H1 (cell line): Measurements from ENCODE around the gene TRAF3IP1. TPM values are rescaled to one million over a fixed set of nuclear protein-coding genes. Genes with fewer than 3 reads are reported as not detected.

ENCODE experiments used
- CTCF ChIA-PET: fragments of 300-600 bp; sonication (Branson Sonifier 250); formaldehyde crosslinking; loops from one replicate; lab custom pipeline; 2021; ENCODE audit not compliant: partially characterized antibody; lab: Charles Lee
- POLR2A ChIA-PET: fragments of 300-600 bp; sonication (Branson Sonifier 250); formaldehyde crosslinking; loops from one replicate; lab custom pipeline; 2021; ENCODE audit warnings: inconsistent platforms; ENCODE audit not compliant: partially characterized antibody; lab: Charles Lee
- DNase-seq, 2 experiments: peaks; one replicate each; pipeline versions ENCODE4 v3.0.0 to v3.0.0-alpha.2; 2010 to 2022; ENCODE audit warnings: low spot score in 2 of 2, low read depth in 1 of 2, mixed read lengths in 1 of 2
- FAIRE-seq: peaks from 2 replicates; lab custom pipeline; 2011; peaks lifted over from hg19 to GRCh38; lab: Jason Lieb, UNC
- H2AFZ ChIP-seq: 2 replicates; pipeline ENCODE4 v1.8.1; 2012; ENCODE audit warnings: low read length, inconsistent platforms
- H2AK5ac ChIP-seq: 2 replicates; pipeline ENCODE4 v1.6.1; 2013; ENCODE audit warnings: low read depth, low read length
- H2BK120ac ChIP-seq: replicated peaks from 2 replicates; pipeline ENCODE3; 2013; ENCODE audit warnings: low read depth, low read length, inconsistent platforms
- H2BK12ac ChIP-seq: 2 replicates; pipeline ENCODE4 v1.6.1; 2013; ENCODE audit warnings: low read depth, low read length
- H2BK15ac ChIP-seq: 2 replicates; pipeline ENCODE4 v1.6.1; 2013; ENCODE audit warnings: low read length
- H2BK20ac ChIP-seq: 2 replicates; pipeline ENCODE4 v1.6.1; 2013; ENCODE audit warnings: low read length
- H2BK5ac ChIP-seq: 2 replicates; pipeline ENCODE4 v1.6.1; 2013; ENCODE audit warnings: low read depth, low read length
- H3K14ac ChIP-seq: 2 replicates; pipeline ENCODE4 v1.6.1; 2013; ENCODE audit warnings: inconsistent platforms; ENCODE audit not compliant: insufficient read length
- H3K18ac ChIP-seq: 2 replicates; pipeline ENCODE4 v1.6.1; 2013; ENCODE audit warnings: low read length; ENCODE audit errors: extremely low read depth
- H3K23ac ChIP-seq: 2 replicates; pipeline ENCODE4 v1.6.1; 2013; ENCODE audit warnings: inconsistent platforms; ENCODE audit not compliant: insufficient read length
- H3K23me2 ChIP-seq: 2 replicates; pipeline ENCODE4 v1.6.1; 2013; ENCODE audit warnings: low read depth, low read length
- H3K27ac ChIP-seq: 2 replicates; pipeline ENCODE4 v1.6.1; 2011; ENCODE audit warnings: low read depth, low read length, inconsistent platforms
- H3K27me3 ChIP-seq, 4 experiments: replicated peaks in 1 of 4; 1 replicate in 1 of 4; 2 replicates in 3 of 4; pipeline versions ENCODE4 v1.6.1 to v1.8.1; 2011 to 2013; ENCODE audit warnings: low read length in 3 of 4, mild to moderate bottlenecking in 3 of 4, inconsistent platforms in 2 of 4, mixed read lengths in 2 of 4, moderate library complexity in 1 of 4; ENCODE audit not compliant: control insufficient read depth in 3 of 4, insufficient read depth in 3 of 4; ENCODE audit errors: extremely low read depth in 1 of 4
- H3K36me3 ChIP-seq, 4 experiments: 2 replicates each; pipeline versions ENCODE4 v1.6.1 to v1.8.1; 2011 to 2013; ENCODE audit warnings: mild to moderate bottlenecking in 4 of 4, low read length in 3 of 4, moderate library complexity in 2 of 4, control low read depth in 1 of 4, inconsistent platforms in 1 of 4; ENCODE audit not compliant: insufficient read depth in 4 of 4, control insufficient read depth in 2 of 4
- H3K4ac ChIP-seq: replicated peaks from 2 replicates; pipeline ENCODE3; 2013; ENCODE audit warnings: low read length, low read depth, mixed read lengths, inconsistent platforms; ENCODE audit not compliant: insufficient read length
- H3K4me1 ChIP-seq, 4 experiments: replicated peaks in 1 of 4; 1 replicate in 1 of 4; 2 replicates in 3 of 4; pipeline versions ENCODE4 v1.6.1 to v1.8.1; 2011 to 2013; ENCODE audit warnings: low read length in 3 of 4, inconsistent platforms in 2 of 4, mixed read lengths in 1 of 4; ENCODE audit not compliant: insufficient read depth in 4 of 4, control insufficient read depth in 3 of 4
- H3K4me2 ChIP-seq, 2 experiments: 2 replicates each; pipeline versions ENCODE4 v1.6.1 to v1.8.1; 2011 to 2013; ENCODE audit warnings: low read depth in 2 of 2, low read length in 2 of 2, control low read depth in 1 of 2, inconsistent platforms in 1 of 2, mild to moderate bottlenecking in 1 of 2; ENCODE audit not compliant: insufficient read depth in 1 of 2
- H3K4me3 ChIP-seq, 4 experiments: fragments of 200-600, 300-600 bp in 1 of 4; sonication (generic), shearing (Covaris generic), sonication (Bioruptor Twin) in 1 of 4; 2 replicates each; pipeline versions ENCODE4 v1.5.1 to v1.8.1; 2011 to 2016; ENCODE audit warnings: low read length in 4 of 4, low read depth in 3 of 4, control low read depth in 2 of 4, inconsistent platforms in 2 of 4, mild to moderate bottlenecking in 2 of 4, mixed read lengths in 1 of 4, moderate library complexity in 1 of 4; ENCODE audit not compliant: insufficient read depth in 2 of 4; ENCODE audit errors: extremely low read depth in 1 of 4
- H3K56ac ChIP-seq: replicated peaks from 2 replicates; pipeline ENCODE3; 2013; ENCODE audit warnings: low read depth, mild to moderate bottlenecking, mixed read lengths, low read length, inconsistent platforms; ENCODE audit not compliant: insufficient read length
- H3K79me1 ChIP-seq: 2 replicates; pipeline ENCODE4 v1.6.1; 2013; ENCODE audit warnings: low read depth, low read length, control low read depth
- H3K79me2 ChIP-seq, 2 experiments: 2 replicates each; pipeline versions ENCODE4 v1.6.1 to v1.8.1; 2012 to 2013; ENCODE audit warnings: low read length in 2 of 2, mild to moderate bottlenecking in 2 of 2, inconsistent platforms in 1 of 2; ENCODE audit not compliant: insufficient read depth in 2 of 2, control insufficient read depth in 1 of 2
- H3K9ac ChIP-seq, 4 experiments: replicated peaks in 1 of 4; 1 replicate in 1 of 4; 2 replicates in 3 of 4; pipeline versions ENCODE4 v1.6.1 to v1.8.1; 2011 to 2013; ENCODE audit warnings: low read depth in 3 of 4, low read length in 3 of 4, control low read depth in 2 of 4, mild to moderate bottlenecking in 2 of 4, moderate library complexity in 2 of 4, inconsistent platforms in 1 of 4; ENCODE audit errors: extremely low read depth in 1 of 4
- H3K9me3 ChIP-seq, 2 experiments: 2 replicates each; pipeline versions ENCODE4 v1.6.1 to v1.8.1; 2012 to 2013; ENCODE audit warnings: mild to moderate bottlenecking in 2 of 2, moderate library complexity in 2 of 2, control low read depth in 1 of 2, inconsistent platforms in 1 of 2, low read depth in 1 of 2, low read length in 1 of 2, mixed read lengths in 1 of 2; ENCODE audit not compliant: insufficient read depth in 2 of 2
- H4K20me1 ChIP-seq, 2 experiments: replicated peaks in 1 of 2; 2 replicates each; pipeline versions ENCODE3 to v1.8.1; 2011 to 2013; ENCODE audit warnings: inconsistent platforms in 2 of 2, low read length in 2 of 2, mild to moderate bottlenecking in 1 of 2; ENCODE audit not compliant: insufficient read depth in 2 of 2, control insufficient read depth in 1 of 2
- H4K5ac ChIP-seq: 2 replicates; pipeline ENCODE4 v1.6.1; 2013; ENCODE audit warnings: low read length, low read depth, mixed read lengths, inconsistent platforms; ENCODE audit not compliant: insufficient read length
- H4K8ac ChIP-seq: 2 replicates; pipeline ENCODE4 v1.8.0; 2013; ENCODE audit warnings: mild to moderate bottlenecking, moderate library complexity, low read length, inconsistent platforms; ENCODE audit not compliant: insufficient read depth; ENCODE audit errors: extremely low read depth
- H4K91ac ChIP-seq: replicated peaks from 2 replicates; pipeline ENCODE3; 2013; ENCODE audit warnings: low read length, mixed read lengths, inconsistent platforms; ENCODE audit not compliant: insufficient read length
- CREB1 ChIP-seq: IDR thresholded peaks from 2 replicates; pipeline ENCODE4 v1.6.1; 2012; ENCODE audit warnings: inconsistent platforms
- GTF2F1 ChIP-seq: IDR thresholded peaks from 2 replicates; pipeline ENCODE4 v1.6.1; 2012; ENCODE audit warnings: low read depth, low read length, improper control_type of control experiment, borderline replicate concordance
- KDM1A ChIP-seq: fragments of 200-600, 300-600 bp; sonication (generic); IDR thresholded peaks from 2 replicates; pipeline ENCODE4 v1.7.1; 2016; ENCODE audit warnings: mild to moderate bottlenecking, low read length, borderline replicate concordance
- POLR2A ChIP-seq, 2 experiments: IDR thresholded peaks; 1 replicate in 1 of 2; 2 replicates in 1 of 2; pipeline ENCODE4 v1.6.1; 2011; ENCODE audit warnings: low read depth in 2 of 2, low read length in 2 of 2, mild to moderate bottlenecking in 2 of 2; ENCODE audit errors: control extremely low read depth in 1 of 2
- POLR2AphosphoS5 ChIP-seq: IDR thresholded peaks from 2 replicates; pipeline ENCODE4 v1.6.1; 2011; ENCODE audit warnings: low read depth, low read length
- SAP30 ChIP-seq: fragments of 300-600 bp; sonication (generic); IDR thresholded peaks from 2 replicates; pipeline ENCODE4 v1.7.1; 2012; ENCODE audit warnings: low read length, moderate library complexity, mild to moderate bottlenecking, inconsistent platforms; ENCODE audit not compliant: insufficient read depth, insufficient replicate concordance
- SIX5 ChIP-seq: IDR thresholded peaks from 2 replicates; pipeline ENCODE4 v1.6.1; 2011; ENCODE audit warnings: mild to moderate bottlenecking, low read depth, low read length
- WGBS, 2 experiments: shearing (Covaris generic) in 1 of 2; methylation state at CpG; one replicate each; pipeline versions ENCODE4 v1.1.6 to v1.1.7; 2013 to 2015; ENCODE audit warnings: low lambda C conversion rate in 2 of 2, mixed read lengths in 2 of 2, inconsistent platforms in 1 of 2, low coverage in 1 of 2, missing lambda C conversion rate in 1 of 2; ENCODE audit not compliant: insufficient replicate concordance in 2 of 2, insufficient coverage in 1 of 2, insufficient read length in 1 of 2; ENCODE audit errors: extremely low coverage in 1 of 2, missing lambda C conversion rate in 1 of 2; 5-methylcytosine and 5-hydroxymethylcytosine counted together
- polyA plus RNA-seq, 7 experiments: library from polyadenylated mRNA; depleted of rRNA in 3 of 7; stranded (reverse) in 5 of 7; unstranded in 2 of 7; fragments of >200 nt in 5 of 7; fragments of 200-250 nt in 2 of 7; gene quantifications; 1 replicate in 5 of 7; 2 replicates in 1 of 7; 4 replicates in 1 of 7; pipeline versions ENCODE4 v1.2.1 to v1.2.3, GENCODE V29; 2011 to 2013; ENCODE audit warnings: missing spikeins in 2 of 7, mixed read lengths in 2 of 7
- total RNA-seq: library from RNA; stranded (reverse); fragmentation: NEBNext Ultra II Directional; extraction: Animal tissue kit (Norgen Biotek cat#: 25700); gene quantifications from 2 replicates; pipeline ENCODE4 v1.2.1, GENCODE V29; 2021
- TF ChIP-seq, protein P1 (sequence below): IDR thresholded peaks from 2 replicates; pipeline ENCODE4 v1.6.1; 2011; ENCODE audit warnings: low read depth, mild to moderate bottlenecking, low read length; ENCODE audit not compliant: insufficient read depth

Gene TRAF3IP1
- total and polyA plus RNA-seq, 2 of the 8 experiments (the other 6 are each of a cell fraction or from before 2014, with no cell fraction given), result 2.3 to 17.5 TPM

DNA sequence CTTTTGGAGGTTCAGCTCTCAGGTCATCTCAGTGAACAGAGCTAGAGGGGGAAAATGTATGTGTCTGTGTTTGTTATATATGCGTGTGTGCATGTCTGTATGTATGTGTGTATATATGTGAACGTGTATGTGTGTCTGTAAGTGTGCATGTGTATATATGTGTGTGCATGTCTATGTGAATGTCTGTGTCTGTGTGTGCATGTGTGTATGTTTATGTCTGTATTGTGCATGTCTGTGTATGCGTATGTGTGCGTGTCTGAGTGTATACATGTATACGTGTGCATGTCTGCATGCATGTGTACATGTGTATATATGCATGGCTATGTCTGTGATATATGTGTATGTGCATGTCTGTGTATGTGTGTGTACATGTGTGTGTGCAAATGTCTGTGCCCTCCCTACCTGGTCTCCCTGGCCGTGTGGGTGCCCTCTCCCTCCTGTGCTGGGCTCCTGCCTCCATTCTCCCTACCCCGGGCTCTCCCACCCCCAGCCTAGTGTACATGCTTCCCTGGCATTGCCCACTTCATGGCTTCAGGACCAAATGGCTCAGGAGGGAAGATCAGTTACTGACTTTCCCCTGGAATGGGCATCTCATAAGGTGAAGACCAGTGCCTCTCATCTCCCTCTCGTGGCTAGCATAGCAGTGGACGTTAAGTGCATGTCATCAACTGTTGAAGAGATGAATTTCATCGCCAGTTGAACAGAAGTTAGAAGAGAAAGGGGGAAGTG is 49.9 kb downstream of the TRAF3IP1 start:
- 89% methylated on average over 10 of the region's 10 CpGs; no CpG with 5 or more reads in 1 of the 2 experiments for WGBS, 2 experiments
- H3K56ac ChIP-seq, result no peak overlapping the region
- no peak overlapping the region for H3K4me2 ChIP-seq
- no peak overlapping the region for H3K18ac ChIP-seq
- no peaks in the 10 kb centered on the region for H3K27me3 ChIP-seq
- DNase-seq (no peak), FAIRE-seq (no peak)
- no peaks in the 10 kb centered on the region for H3K23me2 ChIP-seq
- no peak overlapping the region for H4K8ac ChIP-seq
- no peak for TF ChIP-seq POLR2A (IDR thresholded peaks at IDR 0.05; ENCODE audit: control extremely low read depth in 1 of 2, low read depth in 2 of 2, low read length in 2 of 2)
- no peak for TF ChIP-seq SAP30
- no peak for TF ChIP-seq POLR2AphosphoS5
- TF ChIP-seq KDM1A, result no peak
- TF ChIP-seq GTF2F1, result no peak
- TF ChIP-seq CREB1, result no peak
- TF ChIP-seq, protein P1, sequence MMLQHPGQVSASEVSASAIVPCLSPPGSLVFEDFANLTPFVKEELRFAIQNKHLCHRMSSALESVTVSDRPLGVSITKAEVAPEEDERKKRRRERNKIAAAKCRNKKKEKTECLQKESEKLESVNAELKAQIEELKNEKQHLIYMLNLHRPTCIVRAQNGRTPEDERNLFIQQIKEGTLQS, result no peak
- no peak for TF ChIP-seq SIX5
- no peak overlapping the region for H3K4me3 ChIP-seq
- no peak overlapping the region for H3K23ac ChIP-seq
- no peaks in the 10 kb centered on the region for H3K79me1 ChIP-seq
- CTCF ChIA-PET, result interaction anchor here (0.6 to 5.3 kb wide), 28 partner anchors 10 to 735 kb away, joined by 3 to 68 read pairs (median 5); no protein-coding TSS in a partner anchor
- H2BK120ac ChIP-seq, result no peak overlapping the region
- H4K5ac ChIP-seq, result no peak overlapping the region
- H3K79me2 ChIP-seq, result no peaks in the 10 kb centered on the region
- H2BK20ac ChIP-seq, result no peak overlapping the region
- peaks cover 0 to 3% of the 10 kb centered on the region in 2 experiments for H4K20me1 ChIP-seq
- H2BK15ac ChIP-seq, result peak overlapping the region; percentile 76; the same call in 1 of the 2 replicates
- no peak overlapping the region for H3K9ac ChIP-seq
- no peaks in the 10 kb centered on the region for H3K36me3 ChIP-seq
- H3K27ac ChIP-seq, result no peak overlapping the region
- POLR2A ChIA-PET, result interaction anchor here (1.0 kb wide), 1 partner anchor 63 kb away, joined by 3 read pairs; no protein-coding TSS in a partner anchor
- H4K91ac ChIP-seq, result no peak overlapping the region
- peak overlapping the region; percentile 56; the same call in 1 of the 2 replicates for H2AK5ac ChIP-seq
- no peak overlapping the region for H3K4ac ChIP-seq
- peak overlapping the region; percentile 51; the same call in 1 of the 2 replicates for H2BK12ac ChIP-seq
- no peak overlapping the region for H2BK5ac ChIP-seq
- H3K14ac ChIP-seq, result no peak overlapping the region
- H2AFZ ChIP-seq, result no peak overlapping the region
- H3K4me1 ChIP-seq, result no peaks in the 10 kb centered on the region
- no peaks in the 10 kb centered on the region for H3K9me3 ChIP-seq
